Choroid plexus epithelial cell (primary cell): Measurements from ENCODE around the gene RNU6-9.
A peak's percentile ranks its signal among the peaks of the same experiment; 100 is the strongest.
"Not testable (repeated sequence)": the region's sequence is repeated elsewhere in the genome, so short reads cannot be mapped to it uniquely, and the experiment has no call there.

Source experiments
- DNase-seq: peaks from one replicate; pipeline ENCODE4 v3.0.0-alpha.2; 2010; ENCODE audit warnings: low read depth
- H3K4me3 ChIP-seq: 2 replicates; pipeline ENCODE4 v1.5.1; 2011; ENCODE audit warnings: low read depth, mild to moderate bottlenecking, control low read depth, low read length, moderate library complexity
- TF ChIP-seq, protein P1 (sequence below): conservative IDR thresholded peaks from 2 replicates; pipeline ENCODE4 v1.5.1; 2011; ENCODE audit warnings: low read depth, mild to moderate bottlenecking, control low read depth, inconsistent platforms, low read length, moderate library complexity

The RNU6-9 gene

GRCh38 chr19:888581-889385, 4.5 kb upstream of the RNU6-9 start:
- TF ChIP-seq, protein P1, sequence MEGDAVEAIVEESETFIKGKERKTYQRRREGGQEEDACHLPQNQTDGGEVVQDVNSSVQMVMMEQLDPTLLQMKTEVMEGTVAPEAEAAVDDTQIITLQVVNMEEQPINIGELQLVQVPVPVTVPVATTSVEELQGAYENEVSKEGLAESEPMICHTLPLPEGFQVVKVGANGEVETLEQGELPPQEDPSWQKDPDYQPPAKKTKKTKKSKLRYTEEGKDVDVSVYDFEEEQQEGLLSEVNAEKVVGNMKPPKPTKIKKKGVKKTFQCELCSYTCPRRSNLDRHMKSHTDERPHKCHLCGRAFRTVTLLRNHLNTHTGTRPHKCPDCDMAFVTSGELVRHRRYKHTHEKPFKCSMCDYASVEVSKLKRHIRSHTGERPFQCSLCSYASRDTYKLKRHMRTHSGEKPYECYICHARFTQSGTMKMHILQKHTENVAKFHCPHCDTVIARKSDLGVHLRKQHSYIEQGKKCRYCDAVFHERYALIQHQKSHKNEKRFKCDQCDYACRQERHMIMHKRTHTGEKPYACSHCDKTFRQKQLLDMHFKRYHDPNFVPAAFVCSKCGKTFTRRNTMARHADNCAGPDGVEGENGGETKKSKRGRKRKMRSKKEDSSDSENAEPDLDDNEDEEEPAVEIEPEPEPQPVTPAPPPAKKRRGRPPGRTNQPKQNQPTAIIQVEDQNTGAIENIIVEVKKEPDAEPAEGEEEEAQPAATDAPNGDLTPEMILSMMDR, result no peak
- no peak overlapping the region for H3K4me3 ChIP-seq
- no peak for DNase-seq

DNA sequence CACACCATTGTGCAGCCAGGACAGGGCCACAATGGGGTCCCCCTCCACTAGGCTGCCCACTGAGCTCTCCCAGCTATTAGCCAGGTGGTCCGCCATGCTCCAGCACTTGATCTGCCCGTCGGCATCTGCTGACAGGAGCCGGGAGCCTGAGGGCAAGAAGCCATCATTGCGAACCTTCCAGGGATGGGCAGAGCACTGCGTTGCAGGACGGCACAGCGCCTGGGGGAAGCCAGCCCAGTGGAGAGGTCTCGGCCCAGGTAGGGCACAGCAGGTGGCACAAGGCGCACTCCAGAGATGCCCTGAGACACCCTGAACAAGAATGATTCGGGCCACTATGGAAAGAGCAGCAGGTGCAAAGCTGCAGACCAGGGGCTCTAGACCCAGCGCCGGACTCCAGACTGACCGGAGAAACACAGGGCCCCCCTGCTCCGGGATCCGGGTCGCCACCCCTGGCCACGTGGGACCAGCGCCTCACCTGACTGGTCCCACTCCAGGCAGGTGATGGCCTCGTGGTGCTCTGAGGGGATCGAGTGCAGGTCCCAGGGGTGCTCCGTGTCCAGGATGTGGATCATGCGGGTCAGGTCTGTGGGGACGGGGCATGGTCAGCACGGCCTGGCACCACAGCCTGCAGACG, 3.5 kb upstream of the RNU6-9 start:
- no peak overlapping the region for H3K4me3 ChIP-seq
- TF ChIP-seq, protein P1, result no peak
- no peak for DNase-seq

DNA sequence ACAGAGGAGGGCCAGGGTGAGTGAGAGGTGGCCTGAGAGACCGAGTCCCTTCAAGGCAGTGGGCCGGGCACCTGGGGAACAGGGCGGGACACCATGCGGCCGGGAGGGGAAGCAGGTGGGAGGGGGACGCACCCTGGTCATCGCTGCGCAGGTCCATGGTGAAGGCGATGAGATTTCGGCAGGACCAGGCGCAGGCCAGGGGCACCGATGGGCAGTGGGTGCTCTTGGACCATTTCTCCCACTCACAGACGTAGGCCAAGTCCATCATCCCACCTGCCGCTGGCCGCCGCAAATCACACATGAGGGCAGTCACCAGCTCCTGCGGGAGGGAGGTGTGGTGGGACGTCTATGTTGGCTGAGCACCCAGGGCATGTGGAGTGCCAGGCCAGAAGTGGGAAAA, 2.5 kb upstream of the RNU6-9 start:
- no peak overlapping the region for H3K4me3 ChIP-seq
- TF ChIP-seq, protein P1, result no peak
- no peak for DNase-seq

- H3K4me3 ChIP-seq, result peak overlapping the region; percentile 82
Measured at GRCh38 chr19:891421-892200, 1.7 kb upstream of the RNU6-9 start.

GRCh38 chr19:892243-892893, 916 bp upstream of the RNU6-9 start:
- TF ChIP-seq, protein P1, result no peak
- peak; percentile 28 for DNase-seq

More at GRCh38 chr19:891421-892200, 1.7 kb upstream of the RNU6-9 start:
- not testable (repeated sequence) for DNase-seq

DNA sequence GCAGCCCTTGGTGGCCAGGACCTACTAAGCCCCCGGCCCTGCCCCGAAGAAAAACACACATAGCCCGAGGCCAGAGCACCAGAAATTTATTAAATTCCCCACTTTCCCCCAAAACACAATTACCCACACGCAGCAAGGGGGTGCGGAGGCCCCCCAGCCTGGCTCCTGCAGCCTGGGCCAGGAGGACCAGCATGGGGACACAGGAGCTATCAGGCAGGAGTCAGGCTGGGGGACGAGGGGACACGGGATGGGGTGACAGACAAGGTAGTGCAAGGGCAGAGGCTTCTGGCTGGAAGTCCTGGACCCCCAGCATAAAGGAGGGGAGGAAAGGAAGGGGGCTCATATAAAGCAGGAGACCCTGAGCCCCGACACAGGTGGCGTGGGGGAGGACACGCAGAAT, 3.1 kb downstream of the RNU6-9 start:
- no peak overlapping the region for H3K4me3 ChIP-seq
- no peak for DNase-seq
- TF ChIP-seq, protein P1, result no peak

More at GRCh38 chr19:892243-892893, 916 bp upstream of the RNU6-9 start:
- H3K4me3 ChIP-seq, result peak overlapping the region; percentile 82

- TF ChIP-seq, protein P1, result no peak
- no peak for DNase-seq
- no peak overlapping the region for H3K4me3 ChIP-seq
Measured at GRCh38 chr19:896999-897398, 3.7 kb downstream of the RNU6-9 start.
